OCI-M1 (cell line): Measurements from ENCODE around the gene BLVRA.
"Not testable (repeated sequence)": the region's sequence is repeated elsewhere in the genome, so short reads cannot be mapped to it uniquely, and the experiment has no call there.

Source experiments
- DNase-seq: peaks from one replicate; lab custom pipeline; 2025; lab: John Stamatoyannopoulos, UW

BLVRA gene

DNA sequence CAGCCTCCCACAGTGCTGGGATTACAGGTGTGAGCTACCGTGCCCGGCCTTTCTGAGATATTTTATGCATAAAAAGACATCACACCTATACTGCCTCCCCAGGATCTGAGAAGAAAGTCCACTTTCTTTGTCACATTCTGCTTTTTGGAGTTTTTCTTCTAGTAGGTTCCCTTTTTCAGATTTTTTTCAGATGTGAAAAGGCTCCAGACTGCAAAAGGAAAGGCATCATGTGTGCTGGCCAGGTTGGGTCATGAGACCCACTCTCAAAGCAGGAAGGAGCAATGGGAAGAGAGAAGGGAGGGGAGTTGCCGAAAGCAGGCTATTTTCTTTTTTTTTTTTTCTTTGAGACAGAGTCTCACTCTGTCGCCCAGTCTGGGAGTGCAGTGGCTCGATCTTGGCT is 10.8 kb downstream of the BLVRA start:
- no peak for DNase-seq

DNA sequence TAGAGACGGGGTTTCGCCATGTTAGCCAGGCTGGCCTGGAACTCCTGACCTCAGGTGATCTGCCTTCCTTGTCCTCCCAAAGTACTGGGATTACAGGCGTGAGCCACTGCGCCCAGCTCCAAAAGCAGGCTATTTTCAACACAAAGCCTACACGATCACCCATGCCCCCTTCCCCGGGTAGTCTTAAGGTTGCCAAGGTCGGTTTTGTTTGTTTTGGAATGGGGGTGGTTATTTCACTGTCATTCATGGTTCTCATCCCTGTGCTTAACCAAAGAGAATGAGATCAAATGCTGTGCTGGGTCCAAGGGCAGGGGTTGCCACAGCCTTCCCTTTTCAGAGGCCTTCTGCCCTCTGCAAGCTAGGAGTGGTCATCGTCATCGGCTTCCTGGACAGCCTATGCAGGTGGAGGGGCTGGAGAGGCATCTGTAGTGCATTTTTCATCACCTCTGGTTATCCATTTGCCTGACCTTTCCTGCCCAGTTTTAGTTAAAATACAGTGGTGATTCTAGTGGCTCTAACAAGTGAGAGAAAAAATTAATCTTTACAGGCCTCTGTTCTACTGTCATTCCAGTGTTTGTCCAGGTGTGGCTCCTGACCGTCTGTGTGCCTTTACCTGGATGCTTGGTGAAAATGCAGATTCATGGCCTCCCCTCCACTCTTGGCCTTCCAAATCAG is 11.4 kb downstream of the BLVRA start:
- DNase-seq, result no peak

DNA sequence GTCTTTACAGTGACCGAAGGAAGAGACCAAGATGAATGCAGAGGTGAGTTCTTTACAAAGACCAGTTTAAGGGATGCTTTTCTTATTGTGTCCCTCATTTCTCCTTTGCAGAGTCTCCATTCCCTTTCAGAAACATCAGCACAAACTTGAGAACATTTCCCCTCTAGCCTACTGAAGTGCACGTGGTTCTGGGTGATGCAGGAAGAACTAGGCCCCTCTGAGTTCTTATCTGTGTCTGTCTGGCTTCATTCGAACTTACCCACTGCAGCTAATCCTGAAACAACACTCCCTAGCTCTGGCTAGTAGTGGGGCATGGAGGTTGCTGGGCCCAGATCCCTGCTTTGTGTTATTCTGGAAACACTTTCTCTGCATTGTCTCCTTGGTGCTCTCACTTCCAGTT is 12.6 kb downstream of the BLVRA start:
- DNase-seq, result peak; percentile 34

DNA sequence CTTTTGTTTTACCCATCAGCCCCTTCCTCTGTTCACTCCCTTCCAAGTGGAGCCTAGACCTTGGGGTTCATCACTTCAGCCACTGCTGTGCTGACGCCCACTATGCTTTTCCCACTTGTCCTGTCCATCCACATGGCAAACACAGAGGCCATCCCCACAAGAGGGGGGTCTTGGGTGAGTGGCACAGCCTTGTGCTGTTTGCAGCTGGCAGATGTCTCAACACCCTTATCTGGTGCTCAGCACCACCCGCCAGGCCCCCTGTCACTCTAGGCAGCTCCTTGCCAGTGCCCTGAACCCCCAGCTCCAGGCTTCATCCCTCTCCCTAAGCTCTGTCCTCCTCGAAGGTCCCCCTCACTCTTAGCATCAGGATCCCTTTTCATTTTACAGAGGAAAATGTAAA is 13.1 kb downstream of the BLVRA start:
- DNase-seq, result no peak

DNA sequence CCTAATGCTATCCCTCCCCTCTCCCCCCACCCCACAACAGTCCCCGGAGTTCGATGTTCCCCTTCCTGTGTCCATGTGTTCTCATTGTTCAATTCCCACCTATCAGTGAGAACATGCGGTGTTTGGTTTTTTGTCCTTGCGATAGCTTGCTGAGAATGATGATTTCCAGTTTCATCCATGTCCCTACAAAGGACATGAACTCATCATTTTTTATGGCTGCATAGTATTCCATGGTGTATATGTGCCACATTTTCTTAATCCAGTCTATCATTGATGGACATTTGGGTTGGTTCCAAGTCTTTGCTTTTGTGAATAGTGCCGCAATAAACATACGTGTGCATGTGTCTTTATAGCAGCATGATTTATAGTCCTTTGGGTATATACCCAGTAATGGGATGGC is 14.8 kb downstream of the BLVRA start:
- not testable (repeated sequence) for DNase-seq

DNA sequence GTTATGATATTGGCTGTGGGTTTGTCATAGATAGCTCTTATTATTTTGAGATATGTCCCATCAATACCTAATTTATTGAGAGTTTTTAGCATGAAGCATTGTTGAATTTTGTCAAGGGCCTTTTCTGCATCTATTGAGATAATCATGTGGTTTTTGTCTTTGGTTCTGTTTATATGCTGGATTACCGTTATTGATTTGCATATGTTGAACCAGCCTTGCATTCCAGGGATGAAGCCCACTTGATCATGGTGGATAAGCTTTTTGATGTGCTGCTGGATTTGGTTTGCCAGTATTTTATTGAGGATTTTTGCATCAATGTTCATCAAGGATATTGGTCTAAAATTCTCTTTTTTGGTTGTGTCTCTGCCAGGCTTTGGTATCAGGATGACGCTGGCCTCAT is 16.8 kb downstream of the BLVRA start:
- DNase-seq, result not testable (repeated sequence)

DNA sequence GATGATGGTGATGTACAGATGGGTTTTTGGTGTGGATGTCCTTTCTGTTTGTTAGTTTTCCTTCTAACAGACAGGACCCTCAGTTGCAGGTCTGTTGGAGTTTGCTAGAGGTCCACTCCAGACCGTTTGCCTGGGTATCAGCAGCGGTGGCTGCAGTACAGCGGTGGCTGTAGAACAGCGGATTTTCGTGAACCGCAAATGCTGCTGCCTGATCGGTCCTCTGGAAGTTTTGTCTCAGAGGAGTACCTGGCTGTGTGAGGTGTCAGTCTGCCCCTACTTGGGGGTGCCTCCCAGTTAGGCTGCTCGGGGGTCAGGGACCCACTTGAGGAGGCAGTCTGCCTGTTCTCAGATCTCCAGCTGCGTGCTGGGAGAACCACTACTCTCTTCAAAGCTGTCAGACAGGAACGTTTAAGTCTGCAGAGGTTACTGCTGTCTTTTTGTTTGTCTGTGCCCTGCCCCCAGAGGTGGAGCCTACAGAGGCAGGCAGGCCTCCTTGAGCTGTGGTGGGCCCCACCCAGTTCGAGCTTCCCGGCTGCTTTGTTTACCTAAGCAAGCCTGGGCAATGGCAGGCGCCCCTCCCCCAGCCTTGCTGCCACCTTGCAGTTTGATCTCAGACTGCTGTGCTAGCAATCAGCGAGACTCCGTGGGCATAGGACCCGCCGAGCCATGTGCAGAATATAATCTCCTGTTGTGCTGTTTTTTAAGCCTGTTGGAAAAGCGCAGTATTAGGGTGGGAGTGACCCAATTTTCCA is 20.0 kb downstream of the BLVRA start:
- not testable (repeated sequence) for DNase-seq

DNA sequence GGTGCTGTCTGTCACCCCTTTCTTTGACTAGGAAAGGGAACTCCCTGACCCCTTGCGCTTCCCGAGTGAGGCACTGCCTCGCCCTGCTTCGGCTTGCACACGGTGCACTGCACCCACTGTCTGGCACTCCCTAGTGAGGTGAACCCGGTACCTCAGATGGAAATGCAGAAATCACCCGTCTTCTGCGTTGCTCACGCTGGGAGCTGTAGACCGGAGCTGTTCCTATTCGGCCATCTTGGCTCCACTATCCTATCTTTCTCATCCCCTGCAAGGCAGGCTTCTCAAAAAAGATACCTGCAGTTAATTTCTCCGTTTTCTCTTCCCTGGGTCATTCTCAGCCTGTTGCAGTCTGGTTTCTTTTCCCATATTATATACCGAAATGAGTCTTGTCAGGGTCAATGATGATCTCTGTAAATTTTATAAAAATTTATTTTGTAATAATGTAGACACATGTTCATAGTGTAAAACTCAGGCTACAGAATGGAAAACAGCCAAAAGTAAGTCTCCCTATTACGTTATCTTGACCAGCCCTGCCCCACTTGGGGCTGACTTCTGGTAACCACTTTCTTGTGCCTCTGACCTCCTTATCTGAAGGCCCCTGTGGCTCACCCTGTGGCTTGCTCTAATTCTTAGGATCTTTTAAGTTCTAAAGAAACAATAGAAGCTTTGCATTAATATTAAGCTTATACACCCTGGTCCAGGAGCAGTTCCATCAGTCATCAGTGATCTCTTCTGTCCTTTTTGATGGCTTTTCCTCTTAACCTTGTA is 20.7 kb downstream of the BLVRA start:
- DNase-seq, result peak; percentile 66

DNA sequence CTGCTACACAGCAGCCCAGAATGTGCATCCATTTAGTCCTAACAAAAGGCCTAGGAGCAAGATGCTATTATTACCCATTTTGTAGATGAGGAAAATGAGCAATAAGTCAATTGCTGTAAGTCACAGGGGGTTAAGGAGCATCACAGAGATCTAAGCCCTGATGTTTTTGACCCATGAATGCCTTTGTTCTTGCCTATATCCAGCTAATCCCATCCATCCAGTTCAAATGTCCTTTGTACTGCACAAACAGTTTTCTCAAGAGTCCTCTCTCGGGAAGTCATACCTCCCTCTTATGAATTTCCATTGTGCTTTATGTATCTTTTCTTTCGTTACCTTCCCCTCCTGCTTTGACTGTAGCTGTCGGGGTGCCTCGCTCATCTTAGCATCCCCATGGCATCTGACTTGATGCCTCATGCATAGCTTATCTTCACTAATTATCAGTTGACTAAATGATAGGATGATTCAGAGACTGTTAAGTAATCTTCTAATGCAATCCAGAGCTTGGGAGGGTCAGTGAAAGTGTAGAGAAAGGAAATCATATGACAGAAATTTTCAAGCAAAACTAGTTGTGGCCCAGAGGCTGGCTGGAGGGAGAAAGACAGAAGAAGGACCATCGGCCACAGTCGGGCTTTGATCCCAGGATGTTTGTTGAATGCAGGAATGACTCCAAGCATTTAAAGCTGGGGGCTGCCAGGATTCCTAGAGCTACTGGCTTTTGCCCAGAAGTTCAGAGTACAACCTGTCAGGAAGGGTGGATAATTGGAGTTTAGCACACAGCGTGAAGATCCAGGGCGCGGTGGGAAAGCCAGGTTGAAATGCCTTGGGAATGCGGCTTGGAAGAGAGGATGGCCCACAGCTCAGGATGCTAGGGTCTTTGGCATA is 23.5 kb downstream of the BLVRA start:
- no peak for DNase-seq

DNA sequence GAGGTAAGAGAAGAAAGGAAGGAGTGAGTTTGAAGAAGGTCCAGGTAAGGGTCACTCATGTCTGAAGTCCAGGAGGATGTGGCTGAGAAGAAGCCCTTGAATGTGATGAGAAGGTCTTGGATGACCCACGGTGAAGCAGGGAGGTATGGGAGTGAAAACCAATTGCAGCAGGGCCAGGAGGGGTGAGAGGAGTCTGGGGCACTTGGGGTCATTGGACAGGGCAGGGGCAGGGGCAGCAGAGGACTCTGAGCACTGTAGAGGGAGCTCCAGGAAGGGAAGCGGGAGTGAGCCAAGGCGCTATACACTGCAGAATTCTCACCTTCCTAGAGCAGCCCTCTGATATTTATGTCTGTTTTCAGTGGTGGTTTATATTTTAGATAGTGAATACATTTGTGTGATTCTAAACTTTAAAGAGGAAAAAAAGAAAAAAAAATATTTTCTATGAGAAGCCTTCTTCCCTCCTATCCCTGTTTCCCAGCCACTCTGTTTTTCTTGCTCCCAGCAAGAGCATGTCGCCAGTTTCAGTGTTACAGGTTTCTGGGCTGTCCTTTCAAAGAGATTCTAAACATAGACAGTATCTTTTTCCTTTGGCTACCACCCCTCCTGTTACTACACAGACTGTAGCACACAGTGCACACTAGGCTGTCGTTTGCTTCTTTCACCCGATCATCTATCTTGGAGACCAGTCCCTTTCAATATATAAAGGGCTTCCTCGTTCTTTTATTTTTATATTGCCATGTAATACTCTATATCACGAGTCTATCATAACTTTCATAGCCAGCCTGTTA is 24.5 kb downstream of the BLVRA start:
- DNase-seq, result no peak

DNA sequence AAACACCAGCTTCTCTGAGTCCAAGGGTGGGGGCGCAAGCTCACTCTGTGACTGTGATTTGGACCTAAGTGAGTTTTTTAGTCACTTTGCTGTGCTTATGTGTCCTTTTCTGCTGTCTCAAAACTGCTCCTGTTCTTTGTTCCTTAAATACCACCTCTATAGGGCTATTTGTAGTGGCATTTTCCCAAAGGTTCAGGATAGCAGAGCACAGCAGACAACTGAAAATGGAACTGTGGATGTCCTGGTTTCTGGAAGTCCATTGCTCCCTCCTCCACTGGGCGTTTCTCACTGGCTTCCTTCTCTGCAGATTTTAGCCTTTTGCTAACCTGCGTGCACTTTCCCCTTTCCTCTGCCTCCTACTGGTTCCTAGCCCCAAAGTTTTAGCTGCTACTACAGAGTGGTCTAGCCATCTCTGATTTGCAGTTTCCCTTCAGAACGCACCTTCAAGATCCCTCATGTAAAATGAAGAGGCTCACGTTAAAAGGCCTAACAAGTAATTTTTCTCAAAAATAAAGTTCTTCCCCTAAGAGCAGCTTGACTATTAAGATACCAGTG is 25.6 kb downstream of the BLVRA start:
- DNase-seq, result no peak

DNA sequence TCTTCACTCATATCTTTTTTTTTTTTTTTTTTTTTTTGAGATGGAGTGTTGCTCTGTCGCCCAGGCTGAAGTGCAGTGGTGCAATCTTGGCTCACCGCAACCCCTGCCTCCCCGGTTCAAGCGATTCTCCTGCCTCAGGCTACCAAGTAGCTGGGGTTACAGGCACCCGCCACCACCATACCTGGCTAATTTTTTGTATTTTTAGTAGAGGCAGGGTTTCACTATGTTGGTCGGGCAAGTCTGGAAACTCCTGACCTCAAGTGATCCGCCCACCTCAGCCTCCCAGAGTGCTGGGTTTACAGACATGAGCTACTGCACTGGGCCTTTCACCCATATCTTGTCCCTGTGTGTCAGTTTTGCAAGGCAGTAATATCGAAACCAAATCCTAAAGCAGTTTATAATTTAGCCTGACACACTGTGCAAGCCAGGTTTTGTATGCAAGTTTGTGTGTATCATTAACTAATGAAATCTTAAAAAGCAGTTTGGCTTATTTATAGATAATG is 26.2 kb downstream of the BLVRA start:
- DNase-seq, result not testable (repeated sequence)

DNA sequence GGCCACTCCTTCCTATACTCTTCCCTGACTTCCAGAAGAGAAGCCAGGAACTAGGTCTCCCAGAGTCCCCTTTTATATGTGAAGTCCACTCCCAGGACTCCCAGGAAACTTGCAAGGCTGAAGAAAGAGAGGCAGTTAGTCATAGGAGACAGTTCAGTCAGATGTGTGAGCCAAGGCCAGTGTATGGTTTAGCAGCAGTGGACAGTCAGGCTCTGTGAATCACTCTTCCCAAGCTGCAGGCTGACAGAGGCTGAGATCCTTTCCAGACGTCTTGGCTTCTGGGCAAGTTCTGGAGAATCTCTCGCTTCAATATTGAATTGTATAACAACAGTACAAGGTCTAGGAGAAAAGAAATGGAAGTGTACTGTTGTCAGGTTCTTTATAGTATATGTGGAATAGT is 26.9 kb downstream of the BLVRA start:
- DNase-seq, result no peak

DNA sequence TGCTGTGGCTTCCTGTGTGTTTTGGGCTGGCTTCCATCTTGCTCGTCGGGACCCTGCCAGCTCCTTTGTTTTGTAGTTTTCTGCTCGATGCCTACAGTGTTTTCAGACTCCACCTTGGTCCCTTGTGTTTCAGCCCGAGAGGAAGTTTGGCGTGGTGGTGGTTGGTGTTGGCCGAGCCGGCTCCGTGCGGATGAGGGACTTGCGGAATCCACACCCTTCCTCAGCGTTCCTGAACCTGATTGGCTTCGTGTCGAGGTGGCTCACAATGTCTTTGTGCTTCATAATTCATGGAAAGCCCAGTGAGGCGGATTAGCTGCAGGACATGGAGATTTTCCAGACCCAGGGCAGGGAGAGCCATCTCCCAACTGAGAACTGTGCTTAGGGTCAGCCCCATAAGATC is 29.3 kb downstream of the BLVRA start:
- no peak for DNase-seq

DNA sequence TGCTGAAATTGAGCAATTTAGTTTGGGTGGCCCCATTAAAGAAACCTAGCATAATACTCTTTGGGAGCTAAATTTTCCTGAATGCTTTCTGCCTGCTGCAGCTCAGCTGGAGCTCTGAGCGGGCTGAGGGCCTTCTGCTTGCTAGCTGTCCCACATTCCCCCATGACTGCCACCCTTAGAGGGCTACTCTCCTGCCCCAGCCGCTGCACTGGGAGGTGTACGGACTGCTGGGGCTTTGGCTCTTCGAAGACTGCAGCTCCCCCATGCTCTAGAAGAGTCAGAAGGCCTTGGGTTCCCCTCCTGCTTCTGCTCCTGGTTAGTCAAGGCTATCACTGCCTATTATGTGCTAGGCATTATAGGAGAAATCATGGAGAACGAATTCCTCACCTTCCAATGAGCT is 31.5 kb downstream of the BLVRA start:
- DNase-seq, result no peak

DNA sequence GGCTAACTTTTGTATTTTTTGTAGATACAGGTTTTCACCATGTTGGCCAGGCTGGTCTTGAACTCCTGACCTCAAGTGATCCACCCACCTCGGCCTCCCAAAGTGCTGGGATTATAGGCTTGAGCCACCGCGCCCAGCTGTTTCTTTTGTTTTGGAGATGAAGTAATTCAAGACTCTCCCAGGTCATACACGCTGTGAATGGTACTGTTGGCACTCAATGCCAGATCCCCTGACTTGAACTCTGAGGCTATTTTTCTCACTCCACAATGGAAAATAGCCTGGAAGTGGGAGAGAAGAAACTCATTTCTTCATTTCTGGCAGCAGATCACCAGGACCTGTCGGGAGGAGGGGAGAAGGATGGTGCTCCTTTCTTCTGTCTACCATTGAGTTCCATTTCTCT is 32.4 kb downstream of the BLVRA start:
- no peak for DNase-seq

DNA sequence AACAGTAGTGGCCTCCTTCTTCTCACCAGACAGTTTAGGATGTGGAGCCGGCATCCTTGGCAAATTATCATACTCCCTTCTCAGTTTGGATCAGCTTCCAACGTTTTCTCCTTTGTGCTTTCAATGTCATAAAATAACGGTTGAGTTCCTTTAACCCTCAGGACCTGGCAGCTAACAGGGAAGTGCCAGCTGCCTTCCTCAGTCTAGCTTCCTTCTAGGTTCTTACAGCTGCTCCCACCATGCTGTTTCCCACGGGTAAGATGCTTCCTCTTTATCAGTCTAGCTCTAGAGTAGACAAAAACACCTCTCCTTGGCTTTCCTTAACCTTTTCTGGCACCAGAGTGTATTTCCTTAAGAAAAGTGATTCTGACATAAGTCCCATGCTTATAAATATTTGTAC is 33.2 kb downstream of the BLVRA start:
- no peak for DNase-seq

DNA sequence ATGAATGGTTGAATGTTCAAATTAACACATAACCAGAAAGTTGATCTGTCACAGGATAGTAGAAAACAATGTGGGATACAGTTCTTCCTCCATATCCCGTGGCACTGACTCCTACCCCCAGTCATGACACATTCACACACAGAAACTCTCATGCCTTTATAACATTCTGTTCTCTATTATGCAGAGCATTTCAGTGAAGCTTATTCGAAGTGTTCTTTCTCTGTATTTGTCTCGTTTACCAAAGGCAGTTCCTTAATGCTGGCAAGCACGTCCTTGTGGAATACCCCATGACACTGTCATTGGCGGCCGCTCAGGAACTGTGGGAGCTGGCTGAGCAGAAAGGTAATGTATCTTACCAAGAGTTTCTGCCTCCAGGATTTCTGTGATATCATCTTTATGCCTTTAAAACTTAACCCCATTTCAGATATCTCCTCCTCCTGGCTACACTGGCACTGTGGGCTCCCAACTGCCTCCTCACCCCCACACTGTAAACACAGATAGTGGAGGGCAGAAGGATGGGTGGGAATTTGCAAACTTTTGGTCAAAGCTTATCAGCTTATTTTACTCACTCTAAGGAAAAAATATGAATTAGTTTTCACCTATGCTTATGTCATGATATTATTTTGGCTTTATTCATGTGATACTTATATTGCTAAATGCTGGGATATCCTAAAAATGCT is 34.1 kb downstream of the BLVRA start:
- DNase-seq, result no peak

DNA sequence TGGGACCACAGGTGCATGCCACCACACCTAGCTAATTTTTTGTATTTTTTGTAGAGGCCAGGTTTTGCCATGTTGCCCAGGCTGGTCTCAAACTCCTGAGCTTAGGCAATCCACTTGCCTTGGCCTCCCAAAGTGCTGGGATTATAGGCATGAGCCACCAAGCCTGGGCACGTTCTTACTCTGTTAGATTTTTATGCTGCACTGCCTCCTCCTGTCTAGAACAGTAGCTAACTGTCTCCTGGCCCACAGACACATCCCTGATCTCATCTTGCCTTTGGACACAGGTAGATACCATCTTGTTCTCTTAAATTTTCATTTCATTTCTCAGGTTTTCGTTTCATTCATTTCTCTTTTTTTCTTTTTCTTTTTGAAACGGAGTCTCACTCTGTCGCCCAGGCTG is 41.1 kb downstream of the BLVRA start:
- no peak for DNase-seq

DNA sequence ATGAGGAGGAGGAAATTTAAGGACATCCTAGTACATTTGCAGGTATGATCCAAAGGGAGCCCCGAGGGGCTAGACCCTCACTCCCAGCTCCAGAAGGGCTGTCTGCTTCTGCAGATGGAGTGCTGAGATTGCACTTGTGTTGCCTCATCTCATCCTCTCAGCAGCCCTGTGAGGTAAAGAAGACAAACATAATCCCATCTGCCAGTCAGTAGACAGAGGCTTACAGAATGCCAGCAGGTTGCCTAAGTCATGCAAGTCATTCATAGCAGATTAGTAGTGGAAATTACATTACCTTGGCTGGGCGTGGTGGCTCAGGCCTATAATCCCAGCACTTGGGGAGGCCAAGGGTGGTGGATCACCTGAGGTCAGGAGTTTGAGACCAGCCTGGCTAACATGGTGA is 45.4 kb downstream of the BLVRA start:
- no peak for DNase-seq
